Spleen (tissue), 11 donors: ENCODE results near the gene RAI14. TPM values are rescaled to one million over a fixed set of nuclear protein-coding genes. Genes with fewer than 3 reads are reported as not detected.

Experiments used
- DNase-seq: peaks from one replicate; pipeline ENCODE4 v3.0.0-alpha.2; 2020
- H3K27ac ChIP-seq, 8 donors: fragments of 200-600 bp; sonication (generic) in 7 of 8; 1 replicate in 4 of 8; 2 replicates in 4 of 8; pipeline versions ENCODE4 v1.5.0 to v1.8.0; 2016 to 2021; ENCODE audit warnings: inconsistent platforms in 4 of 8, mild to moderate bottlenecking in 4 of 8, moderate library complexity in 1 of 8
- H3K27me3 ChIP-seq, 7 donors: fragments of 200-600 bp; sonication (generic) in 6 of 7; replicated peaks in 1 of 7; 1 replicate in 4 of 7; 2 replicates in 3 of 7; pipeline versions ENCODE4 v1.5.0 to v1.8.0; 2016 to 2021; ENCODE audit warnings: inconsistent platforms in 3 of 7, mild to moderate bottlenecking in 1 of 7
- H3K36me3 ChIP-seq, 6 donors: fragments of 200-600 bp; sonication (generic) in 5 of 6; 1 replicate in 4 of 6; 2 replicates in 2 of 6; pipeline versions ENCODE4 v1.5.0 to v1.8.0; 2016 to 2021; ENCODE audit warnings: inconsistent platforms in 2 of 6
- H3K4me1 ChIP-seq, 6 donors: fragments of 200-600 bp; sonication (generic) in 5 of 6; 1 replicate in 3 of 6; 2 replicates in 3 of 6; pipeline versions ENCODE4 v1.5.0 to v1.8.0; 2016 to 2021; ENCODE audit warnings: inconsistent platforms in 3 of 6
- H3K4me3 ChIP-seq, 8 donors: fragments of 200-600 bp; sonication (generic) in 7 of 8; 1 replicate in 4 of 8; 2 replicates in 4 of 8; pipeline versions ENCODE4 v1.5.0 to v1.8.0; 2016 to 2021; ENCODE audit warnings: inconsistent platforms in 4 of 8, mild to moderate bottlenecking in 4 of 8, moderate library complexity in 2 of 8
- H3K9me3 ChIP-seq, 8 donors: fragments of 200-600 bp; sonication (generic) in 7 of 8; 1 replicate in 4 of 8; 2 replicates in 4 of 8; pipeline versions ENCODE4 v1.5.0 to v1.8.0; 2016 to 2021; ENCODE audit warnings: inconsistent platforms in 4 of 8
- CTCF ChIP-seq, 11 experiments: fragments of 200-600 bp in 7 of 11; fragments of 450-650 bp in 4 of 11; sonication (generic) in 4 of 11; IDR thresholded peaks in 8 of 11; conservative IDR thresholded peaks in 3 of 11; 1 replicate in 7 of 11; 2 replicates in 4 of 11; pipeline versions ENCODE4 v1.4.0 to v1.8.0; 2016 to 2021; ENCODE audit warnings: antibody characterized with exemption in 11 of 11, inconsistent platforms in 4 of 11, mild to moderate bottlenecking in 1 of 11
- POLR2A ChIP-seq, 3 donors: fragments of 450-650 bp; IDR thresholded peaks; one replicate each; pipeline ENCODE4 v1.5.1; 2017; ENCODE audit warnings: antibody characterized with exemption in 3 of 3, mild to moderate bottlenecking in 1 of 3
- POLR2AphosphoS5 ChIP-seq, 3 donors: sonication (generic); formaldehyde crosslinking; IDR thresholded peaks; one replicate each; pipeline ENCODE4 v1.5.1; 2017; ENCODE audit warnings: antibody characterized with exemption in 3 of 3
- WGBS, 5 donors: extraction: QIAGEN DNeasy Blood & Tissue Kit in 3 of 5; methylation state at CpG; one replicate each; pipeline versions ENCODE4 v1.1.5 to v1.1.7; 2013 to 2018; 5-methylcytosine and 5-hydroxymethylcytosine counted together
- intact Hi-C: fragments of 100-400 bp; cut with DNase I; formaldehyde crosslinking; loops from one replicate; pipeline ENCODE4 v1.15.0; 2023; ENCODE audit warnings: low total_unique reads
- polyA plus RNA-seq, 3 donors: library from polyadenylated mRNA; stranded (reverse); fragments of 200-250 nt; gene quantifications; one replicate each; pipeline ENCODE4 v1.2.1, GENCODE V29; 2013
- total RNA-seq, 7 donors: library from RNA; depleted of rRNA in 3 of 7; stranded (reverse); fragments of >200 nt in 3 of 7; fragmentation: NEBNext Ultra II Directional in 4 of 7; extraction: Animal tissue kit (Norgen Biotek cat#: 25700) in 4 of 7; gene quantifications; one replicate each; pipeline versions ENCODE4 v1.1.0 to v1.2.1, GENCODE V29; 2016 to 2021
- donor health status: healthy with polysubstance abuse.
- donor health status: DM: no; HTN: no; CAD: no; lungs with moderate emphysema.
- donor health status: DM: no; HTN: no; CAD: no.
- donor health status: Bipolar disorder and iron deficiency.
- donor health status: healthy.
- donor health status: DM: no; HTN: no; CAD: no.
- donor health status: DM: yes; HTN: yes; CAD: no.

The RAI14 gene
- total and polyA plus RNA-seq, 10 donors, result 14.2 to 217 (median 116) TPM

GRCh38 chr5:34765662-34766061, 109.5 kb downstream of the RAI14 start:
- 88 to 100% (median 97%) methylated on average over 1 of the region's 1 CpG for WGBS, 5 donors
- TF ChIP-seq POLR2AphosphoS5 (IDR thresholded peaks at IDR 0.05), result no peak
- TF ChIP-seq POLR2A (IDR thresholded peaks at IDR 0.05), result no peak
- no peak for TF ChIP-seq CTCF (IDR thresholded peaks at IDR 0.05 in 8 of 11, conservative IDR thresholded peaks at IDR 0.05 in 3 of 11)

GRCh38 chr5:34767180-34767579, 111.1 kb downstream of the RAI14 start:
- no peak for DNase-seq
- no peaks in the 10 kb centered on the region for H3K27me3 ChIP-seq
- intact Hi-C loops, result no loop called here
- peaks cover 6 to 63% (median 25%) of the 10 kb centered on the region in 6 donors for H3K4me1 ChIP-seq
- peaks cover 0 to 5% (median 0%) of the 10 kb centered on the region in 6 donors for H3K36me3 ChIP-seq
- H3K9me3 ChIP-seq, result peaks cover 0 to 7% (median 0%) of the 10 kb centered on the region in 8 donors
- TF ChIP-seq POLR2AphosphoS5 (IDR thresholded peaks at IDR 0.05) (peak in 2 of 3 donors; percentile 45 to 62), CTCF (IDR thresholded peaks at IDR 0.05 in 8 of 11, conservative IDR thresholded peaks at IDR 0.05 in 3 of 11) (no peak), POLR2A (IDR thresholded peaks at IDR 0.05) (no peak)
- no peak overlapping the region for H3K4me3 ChIP-seq
- peak overlapping the region in 5 of 8 donors; percentile 0 to 62 (median 18) for H3K27ac ChIP-seq
- 49 to 70% (median 54%) methylated on average over 7 of the region's 7 CpGs for WGBS, 5 donors

More at GRCh38 chr5:34765662-34766061, 109.5 kb downstream of the RAI14 start:
- Histone ChIP-seq H3K4me1 (peaks cover 7 to 63% (median 18%) of the 10 kb centered on the region in 6 donors), H3K4me3 (no peak overlapping the region), H3K9me3 (peaks cover 0 to 7% (median 0%) of the 10 kb centered on the region in 8 donors), H3K27me3 (no peaks in the 10 kb centered on the region), H3K27ac (no peak overlapping the region), H3K36me3 (peaks cover 0 to 7% (median 0%) of the 10 kb centered on the region in 6 donors)
- intact Hi-C loops, result no loop called here
- no peak for DNase-seq

GRCh38 chr5:34770486-34770885, 114.4 kb downstream of the RAI14 start:
- peaks cover 0 to 16% (median 4%) of the 10 kb centered on the region in 8 donors for H3K9me3 ChIP-seq
- H3K4me3 ChIP-seq, result no peak overlapping the region
- peaks cover 0 to 5% (median 0%) of the 10 kb centered on the region in 6 donors for H3K36me3 ChIP-seq
- TF ChIP-seq POLR2AphosphoS5 (IDR thresholded peaks at IDR 0.05) (no peak), POLR2A (IDR thresholded peaks at IDR 0.05) (no peak), CTCF (IDR thresholded peaks at IDR 0.05 in 8 of 11, conservative IDR thresholded peaks at IDR 0.05 in 3 of 11) (no peak)
- 65 to 83% (median 71%) methylated on average over 4 of the region's 4 CpGs for WGBS, 5 donors
- intact Hi-C loops, result no loop called here
- H3K27ac ChIP-seq, result peak overlapping the region in 2 of 8 donors; percentile 35 to 44
- DNase-seq, result no peak
- H3K27me3 ChIP-seq, result no peaks in the 10 kb centered on the region
- H3K4me1 ChIP-seq, result peaks cover 0 to 55% (median 21%) of the 10 kb centered on the region in 6 donors

- Histone ChIP-seq H3K4me1 (peaks cover 0 to 54% (median 21%) of the 10 kb centered on the region in 6 donors), H3K27ac (peak overlapping the region in 4 of 8 donors; percentile 20 to 44 (median 34)), H3K4me3 (no peak overlapping the region), H3K27me3 (no peaks in the 10 kb centered on the region), H3K36me3 (no peaks in the 10 kb centered on the region), H3K9me3 (peaks cover 0 to 16% (median 3%) of the 10 kb centered on the region in 8 donors)
- DNase-seq, result no peak
- intact Hi-C loops, result no loop called here
- WGBS, 5 donors, result 38 to 52% (median 41%) methylated on average over 5 of the region's 5 CpGs
- TF ChIP-seq CTCF (IDR thresholded peaks at IDR 0.05 in 8 of 11, conservative IDR thresholded peaks at IDR 0.05 in 3 of 11) (no peak), POLR2AphosphoS5 (IDR thresholded peaks at IDR 0.05) (no peak), POLR2A (IDR thresholded peaks at IDR 0.05) (no peak)
Observed at GRCh38 chr5:34771076-34771475, 114.9 kb downstream of the RAI14 start.
